ENCODE results near the gene ZFYVE21.

ZFYVE21 gene

DNA sequence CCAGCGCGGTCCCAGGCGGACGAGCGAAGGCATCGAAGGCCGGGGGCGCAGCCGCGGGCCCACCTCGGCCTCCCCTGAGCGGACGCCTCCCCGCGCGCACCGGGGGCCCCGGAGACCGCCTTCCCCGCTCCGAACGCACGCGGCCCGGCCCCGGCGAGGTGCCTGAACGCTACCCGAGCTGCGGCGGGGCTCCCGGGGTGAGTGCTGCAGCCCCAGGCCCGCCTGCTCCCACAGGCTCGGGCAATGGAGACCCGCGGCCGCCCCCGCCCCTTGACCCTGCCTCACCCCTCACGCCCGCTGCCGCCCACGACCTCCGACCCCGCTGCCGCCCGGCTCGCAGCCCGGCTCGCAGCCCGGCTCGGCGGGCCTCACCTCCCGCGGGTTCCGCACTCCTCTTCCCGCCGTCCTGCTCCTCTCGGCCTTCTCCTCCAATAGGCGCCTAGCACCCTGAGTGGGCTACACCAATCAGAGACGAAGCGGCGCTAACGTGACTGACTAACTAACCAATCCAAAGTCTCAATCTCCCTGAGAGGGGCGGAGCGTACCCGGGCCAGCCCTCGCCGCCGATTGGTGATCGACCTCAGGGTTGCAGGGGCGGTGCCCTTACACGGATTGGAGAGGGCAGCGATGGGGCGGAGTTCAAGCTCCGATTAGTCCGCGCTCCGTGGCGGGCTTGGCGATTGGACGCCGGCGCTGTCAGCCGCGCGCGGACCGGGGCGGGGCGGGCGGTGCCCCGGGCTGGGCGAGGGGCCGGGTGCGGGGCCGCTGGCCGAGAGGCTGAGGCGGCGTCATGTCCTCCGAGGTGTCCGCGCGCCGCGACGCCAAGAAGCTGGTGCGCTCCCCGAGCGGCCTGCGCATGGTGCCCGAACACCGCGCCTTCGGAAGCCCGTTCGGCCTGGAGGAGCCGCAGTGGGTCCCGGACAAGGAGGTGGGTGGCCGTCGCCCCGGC lies at the start of gene ZFYVE21, which contains the start of gene XRCC3:
Gene ZFYVE21 (plus strand): TSS at position 759 of the 949 bp plus-strand sequence. CDS start 32 bp downstream, at position 791.
Gene XRCC3 (minus strand): TSS at position 400 of the 949 bp plus-strand sequence. CDS start 4,364 bp downstream, outside the sequence.
- Histone ChIP-seq H3K79me2 (ENCODE audit: insufficient read depth, low read length) (peaks cover 88% of the 10 kb centered on the region), H3K4me2 (ENCODE audit: insufficient read depth, low read length) (peak within 1 kb of the TSS; percentile 97), H3K27me3 (ENCODE audit: insufficient read depth, low read length, poor library complexity) (no peaks in the 10 kb centered on the region), H3K27ac (ENCODE audit: low read length) (peak within 1 kb of the TSS; percentile 80), H3K4me3 (ENCODE audit: low read depth in 1 of 2, low read length in 2 of 2) (peak within 1 kb of the TSS; percentile 70 to 84; a peak in 3 of 4 replicates), H3K9me3 (ENCODE audit: insufficient read depth, low read length, severe bottlenecking) (no peaks in the 10 kb centered on the region), H3K4me1 (ENCODE audit: insufficient read depth, low read length) (peaks cover 57% of the 10 kb centered on the region), H4K20me1 (ENCODE audit: insufficient read depth, low read length) (peaks cover 64% of the 10 kb centered on the region), H2AFZ (ENCODE audit: low read depth, low read length) (peak within 1 kb of the TSS; percentile 82), H3K36me3 (ENCODE audit: insufficient read depth, low read length) (peaks cover 41% of the 10 kb centered on the region), H3K9ac (ENCODE audit: low read depth, low read length) (peak within 1 kb of the TSS; percentile 95)
- DNase-seq (peak; percentile 100), ATAC-seq (ENCODE audit: insufficient read depth, low read depth) (peak; percentile 94)
- TF ChIP-seq, protein P1, sequence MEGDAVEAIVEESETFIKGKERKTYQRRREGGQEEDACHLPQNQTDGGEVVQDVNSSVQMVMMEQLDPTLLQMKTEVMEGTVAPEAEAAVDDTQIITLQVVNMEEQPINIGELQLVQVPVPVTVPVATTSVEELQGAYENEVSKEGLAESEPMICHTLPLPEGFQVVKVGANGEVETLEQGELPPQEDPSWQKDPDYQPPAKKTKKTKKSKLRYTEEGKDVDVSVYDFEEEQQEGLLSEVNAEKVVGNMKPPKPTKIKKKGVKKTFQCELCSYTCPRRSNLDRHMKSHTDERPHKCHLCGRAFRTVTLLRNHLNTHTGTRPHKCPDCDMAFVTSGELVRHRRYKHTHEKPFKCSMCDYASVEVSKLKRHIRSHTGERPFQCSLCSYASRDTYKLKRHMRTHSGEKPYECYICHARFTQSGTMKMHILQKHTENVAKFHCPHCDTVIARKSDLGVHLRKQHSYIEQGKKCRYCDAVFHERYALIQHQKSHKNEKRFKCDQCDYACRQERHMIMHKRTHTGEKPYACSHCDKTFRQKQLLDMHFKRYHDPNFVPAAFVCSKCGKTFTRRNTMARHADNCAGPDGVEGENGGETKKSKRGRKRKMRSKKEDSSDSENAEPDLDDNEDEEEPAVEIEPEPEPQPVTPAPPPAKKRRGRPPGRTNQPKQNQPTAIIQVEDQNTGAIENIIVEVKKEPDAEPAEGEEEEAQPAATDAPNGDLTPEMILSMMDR (IDR thresholded peaks at IDR 0.05; ENCODE audit: borderline replicate concordance, extremely low read depth, low read length, poor library complexity, severe bottlenecking) = no peak
- no peak for TF ChIP-seq EZH2 (IDR thresholded peaks at IDR 0.05; ENCODE audit: borderline replicate concordance, low read depth, low read length, severe bottlenecking)

GRCh38 chr14:103667671-103668070 lies 47.9 kb upstream of the ZFYVE21 start:
- Histone ChIP-seq H4K20me1 (ENCODE audit: insufficient read depth, low read length) (peaks cover 7% of the 10 kb centered on the region), H3K27me3 (ENCODE audit: insufficient read depth, low read length, poor library complexity) (no peaks in the 10 kb centered on the region), H2AFZ (ENCODE audit: low read depth, low read length) (no peak overlapping the region), H3K4me1 (ENCODE audit: insufficient read depth, low read length) (no peaks in the 10 kb centered on the region), H3K9ac (ENCODE audit: low read depth, low read length) (no peak overlapping the region), H3K4me2 (ENCODE audit: insufficient read depth, low read length) (no peak overlapping the region), H3K79me2 (ENCODE audit: insufficient read depth, low read length) (peaks cover 11% of the 10 kb centered on the region), H3K4me3 (ENCODE audit: low read depth in 1 of 2, low read length in 2 of 2) (no peak overlapping the region), H3K9me3 (ENCODE audit: insufficient read depth, low read length, severe bottlenecking) (no peaks in the 10 kb centered on the region), H3K36me3 (ENCODE audit: insufficient read depth, low read length) (peaks cover 84% of the 10 kb centered on the region), H3K27ac (ENCODE audit: low read length) (no peak overlapping the region)
- TF ChIP-seq, protein P1 (IDR thresholded peaks at IDR 0.05; ENCODE audit: borderline replicate concordance, extremely low read depth, low read length, poor library complexity, severe bottlenecking) = no peak
- no peak for TF ChIP-seq EZH2 (IDR thresholded peaks at IDR 0.05; ENCODE audit: borderline replicate concordance, low read depth, low read length, severe bottlenecking)
- no peak for DNase-seq
- ATAC-seq (ENCODE audit: insufficient read depth, low read depth) = no peak

DNA sequence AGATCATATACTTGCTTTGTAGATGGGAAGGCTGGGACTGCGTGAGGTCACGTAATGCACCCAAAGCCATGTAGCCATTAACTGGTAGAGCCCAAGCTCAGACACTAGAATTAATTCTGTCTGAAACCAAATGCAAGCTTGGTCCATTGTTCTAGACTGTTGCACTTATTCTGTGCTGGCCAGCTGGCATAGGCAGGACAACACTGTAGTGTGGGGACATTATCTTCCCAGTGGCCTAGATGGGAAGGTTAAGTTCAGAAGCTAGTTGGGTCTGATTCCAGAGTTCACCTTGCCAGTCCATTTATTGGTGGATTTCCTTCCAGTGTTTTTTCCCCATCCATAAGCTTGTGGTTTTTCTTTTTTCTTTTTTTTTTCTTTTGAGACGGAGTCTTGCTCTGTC lies 47.5 kb upstream of the ZFYVE21 start:
- H3K36me3 ChIP-seq (ENCODE audit: insufficient read depth, low read length) = peaks cover 85% of the 10 kb centered on the region
- no peak overlapping the region for H3K9ac ChIP-seq (ENCODE audit: low read depth, low read length)
- peaks cover 11% of the 10 kb centered on the region for H3K79me2 ChIP-seq (ENCODE audit: insufficient read depth, low read length)
- H2AFZ ChIP-seq (ENCODE audit: low read depth, low read length) = no peak overlapping the region
- H4K20me1 ChIP-seq (ENCODE audit: insufficient read depth, low read length) = peaks cover 7% of the 10 kb centered on the region
- no peaks in the 10 kb centered on the region for H3K9me3 ChIP-seq (ENCODE audit: insufficient read depth, low read length, severe bottlenecking)
- ATAC-seq (ENCODE audit: insufficient read depth, low read depth) (no peak), DNase-seq (no peak)
- H3K27me3 ChIP-seq (ENCODE audit: insufficient read depth, low read length, poor library complexity) = no peaks in the 10 kb centered on the region
- no peak overlapping the region for H3K27ac ChIP-seq (ENCODE audit: low read length)
- TF ChIP-seq, protein P1 (IDR thresholded peaks at IDR 0.05; ENCODE audit: borderline replicate concordance, extremely low read depth, low read length, poor library complexity, severe bottlenecking) = no peak
- TF ChIP-seq EZH2 (IDR thresholded peaks at IDR 0.05; ENCODE audit: borderline replicate concordance, low read depth, low read length, severe bottlenecking) = no peak
- no peak overlapping the region for H3K4me3 ChIP-seq (ENCODE audit: low read depth in 1 of 2, low read length in 2 of 2)
- H3K4me2 ChIP-seq (ENCODE audit: insufficient read depth, low read length) = no peak overlapping the region
- H3K4me1 ChIP-seq (ENCODE audit: insufficient read depth, low read length) = no peaks in the 10 kb centered on the region
